Measurements from ENCODE around the gene UCKL1.
A peak's percentile ranks its signal among the peaks of the same experiment; 100 is the strongest.
"Not testable (repeated sequence)": the region's sequence is repeated elsewhere in the genome, so short reads cannot be mapped to it uniquely, and the experiment has no call there.

Gene UCKL1

DNA sequence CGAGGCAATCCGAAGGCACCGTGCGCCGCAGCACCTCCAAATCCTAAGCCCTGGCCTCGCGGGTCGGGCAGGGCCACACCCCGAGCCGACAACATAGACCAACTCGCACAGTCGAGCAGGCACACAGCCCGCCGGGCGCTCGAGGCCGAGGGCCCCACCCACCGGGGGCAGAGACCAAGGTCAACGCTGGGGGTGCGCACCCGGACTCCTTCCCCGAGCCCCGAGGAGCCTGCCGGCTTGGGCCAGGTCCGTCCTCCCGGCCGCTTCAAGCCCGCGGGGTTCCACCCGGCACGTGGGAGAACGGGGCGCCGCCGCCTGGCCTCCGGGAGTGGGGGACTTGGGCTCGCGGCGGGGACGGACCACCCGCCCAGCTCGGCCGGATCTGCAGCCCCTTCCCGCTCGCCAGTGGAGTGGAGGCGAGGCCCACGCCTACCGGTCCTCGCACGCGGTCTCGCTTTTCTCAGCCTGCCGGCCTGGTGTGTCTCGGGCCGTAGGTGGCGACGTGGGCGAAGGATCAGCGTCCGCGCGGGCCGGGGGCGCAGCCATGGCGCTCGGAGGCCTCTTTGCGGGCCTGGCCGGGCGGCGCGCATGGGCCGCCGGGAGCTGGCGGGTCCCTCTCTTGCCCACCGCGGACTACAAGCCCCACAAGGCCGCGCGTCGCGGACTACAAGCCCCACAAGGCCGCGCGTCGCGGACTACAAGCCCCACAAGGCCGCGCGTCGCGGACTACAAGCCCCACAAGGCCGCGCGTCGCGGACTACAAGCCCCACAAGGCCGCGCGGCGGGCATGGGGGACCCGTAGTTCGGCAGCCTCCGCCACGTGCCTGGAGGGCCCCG, at the start of gene UCKL1:
UCKL1 (minus strand) TSS at position 590 of the 837 bp plus-strand sequence; CDS start at position 546, 44 bp downstream.
- DNase-seq (ENCODE audit: extremely low read depth in 1 of 2, low read depth in 1 of 2) = peak; percentile 67 to 85

DNA sequence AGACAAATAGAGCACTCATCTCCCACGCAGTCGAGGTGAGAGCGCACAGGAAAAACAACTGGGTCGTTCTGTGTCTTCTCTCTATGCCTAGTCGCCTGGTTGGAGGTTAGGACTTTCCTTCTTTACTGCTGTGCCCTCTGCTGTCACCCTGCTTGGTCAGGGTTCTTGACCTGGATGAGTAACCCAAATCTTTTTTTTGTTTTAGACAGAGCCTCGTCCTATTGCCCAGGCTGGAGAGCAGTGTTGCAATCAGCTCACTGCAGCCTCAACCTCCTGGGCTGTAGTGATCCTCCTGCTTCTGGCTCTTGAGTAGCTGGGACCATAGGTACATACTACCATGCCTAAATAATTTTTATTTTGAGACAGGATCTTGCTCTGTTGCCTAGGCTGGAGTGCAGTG, 49.2 kb upstream of the UCKL1 start:
- no peak for DNase-seq (ENCODE audit: extremely low read depth in 1 of 2, low read depth in 1 of 2)

DNA sequence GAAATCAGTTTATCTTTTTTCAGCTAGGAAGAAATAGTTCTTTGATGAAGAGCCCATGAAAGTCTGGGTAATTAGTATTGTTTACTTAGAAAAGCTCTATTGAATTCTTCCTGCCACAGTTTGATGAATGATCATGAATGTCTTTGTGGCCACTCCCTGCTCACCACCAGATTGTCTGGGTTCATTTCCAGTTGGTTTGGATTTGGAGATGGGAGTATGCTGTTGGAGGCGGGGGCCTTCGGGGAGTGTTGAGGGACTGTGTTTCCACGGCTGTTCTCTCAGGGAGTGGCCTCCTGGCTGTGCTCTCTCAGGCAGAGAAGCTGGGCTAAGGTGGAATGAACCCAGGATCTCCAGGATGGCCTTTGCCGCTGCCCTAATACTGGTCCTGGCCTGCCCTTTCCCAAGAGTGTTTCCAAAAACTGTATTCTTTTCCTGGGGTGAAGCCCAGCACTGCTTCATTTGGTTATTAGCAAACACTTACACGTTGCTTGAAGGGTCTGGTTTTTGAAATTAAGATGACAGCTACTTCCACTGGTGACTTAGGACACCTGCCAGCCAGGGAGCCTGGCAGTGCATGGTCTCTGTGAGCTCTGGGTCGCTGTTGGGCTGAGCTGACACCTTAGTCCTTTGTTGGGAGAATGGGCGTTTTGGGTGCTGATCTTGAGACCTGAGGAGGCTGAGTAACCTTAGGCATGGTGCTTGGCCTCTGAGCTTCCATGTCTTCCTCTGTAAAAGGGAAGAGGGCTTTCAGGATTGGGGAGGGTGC, 47.9 kb upstream of the UCKL1 start:
- no peak for DNase-seq (ENCODE audit: extremely low read depth in 1 of 2, low read depth in 1 of 2)

DNA sequence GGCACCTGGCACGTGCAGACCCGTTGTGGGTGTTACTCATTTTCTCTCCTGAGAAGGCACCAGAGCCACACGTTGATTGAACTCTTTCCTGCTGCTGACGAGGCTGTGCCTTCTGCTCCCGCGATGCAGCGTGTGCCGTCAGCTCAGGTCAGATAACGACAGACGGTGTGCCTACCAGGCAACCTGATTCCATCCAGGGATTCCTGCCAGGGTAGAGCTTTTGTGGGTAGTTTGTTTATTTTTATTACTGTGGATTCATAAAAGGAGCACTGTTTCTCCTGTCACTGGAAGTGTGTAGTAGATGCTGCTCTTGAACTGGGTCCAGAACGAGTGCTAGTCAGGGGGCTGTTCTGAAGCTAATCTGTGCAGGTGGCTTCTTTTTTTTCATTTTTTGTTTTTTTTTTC, 45.4 kb upstream of the UCKL1 start:
- no peak for DNase-seq (ENCODE audit: extremely low read depth in 1 of 2, low read depth in 1 of 2)

DNA sequence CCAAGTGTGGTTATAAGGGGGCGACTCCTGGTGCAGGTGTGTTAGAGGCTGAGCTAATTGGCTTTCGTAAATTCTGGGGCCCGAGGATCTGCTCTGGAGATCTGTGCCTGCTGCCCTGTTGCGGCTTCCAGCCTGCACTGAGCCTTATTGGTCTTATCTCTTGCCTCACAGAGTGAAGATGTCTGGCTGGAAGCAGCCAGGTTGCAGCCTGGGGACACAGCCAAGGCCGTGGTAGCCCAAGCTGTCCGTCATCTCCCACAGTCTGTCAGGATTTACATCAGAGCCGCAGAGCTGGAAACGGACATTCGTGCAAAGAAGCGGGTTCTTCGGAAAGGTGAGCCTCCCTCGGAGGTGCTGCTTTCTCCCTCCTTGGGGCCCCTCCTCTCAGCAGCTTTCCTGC, 44.7 kb upstream of the UCKL1 start:
- no peak for DNase-seq (ENCODE audit: extremely low read depth in 1 of 2, low read depth in 1 of 2)

DNA sequence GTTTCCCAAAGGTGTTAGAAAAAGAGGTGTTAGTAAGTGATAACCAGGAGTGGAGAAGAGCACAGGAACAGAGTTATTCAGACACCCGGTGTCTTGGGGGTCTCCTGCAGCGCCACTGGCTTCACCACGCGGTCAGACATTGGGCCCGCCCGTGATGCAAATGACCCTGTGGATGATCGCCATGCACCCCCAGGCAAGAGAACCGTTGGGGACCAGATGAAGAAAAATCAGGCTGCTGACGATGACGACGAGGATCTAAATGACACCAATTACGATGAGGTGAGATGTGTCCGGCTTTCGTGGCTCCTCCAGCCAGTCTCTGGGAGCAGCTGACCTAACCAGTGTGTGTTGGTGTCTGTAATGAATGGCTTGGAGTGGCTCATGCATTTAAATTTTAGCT, 26.7 kb upstream of the UCKL1 start:
- DNase-seq (ENCODE audit: extremely low read depth in 1 of 2, low read depth in 1 of 2) = no peak

DNA sequence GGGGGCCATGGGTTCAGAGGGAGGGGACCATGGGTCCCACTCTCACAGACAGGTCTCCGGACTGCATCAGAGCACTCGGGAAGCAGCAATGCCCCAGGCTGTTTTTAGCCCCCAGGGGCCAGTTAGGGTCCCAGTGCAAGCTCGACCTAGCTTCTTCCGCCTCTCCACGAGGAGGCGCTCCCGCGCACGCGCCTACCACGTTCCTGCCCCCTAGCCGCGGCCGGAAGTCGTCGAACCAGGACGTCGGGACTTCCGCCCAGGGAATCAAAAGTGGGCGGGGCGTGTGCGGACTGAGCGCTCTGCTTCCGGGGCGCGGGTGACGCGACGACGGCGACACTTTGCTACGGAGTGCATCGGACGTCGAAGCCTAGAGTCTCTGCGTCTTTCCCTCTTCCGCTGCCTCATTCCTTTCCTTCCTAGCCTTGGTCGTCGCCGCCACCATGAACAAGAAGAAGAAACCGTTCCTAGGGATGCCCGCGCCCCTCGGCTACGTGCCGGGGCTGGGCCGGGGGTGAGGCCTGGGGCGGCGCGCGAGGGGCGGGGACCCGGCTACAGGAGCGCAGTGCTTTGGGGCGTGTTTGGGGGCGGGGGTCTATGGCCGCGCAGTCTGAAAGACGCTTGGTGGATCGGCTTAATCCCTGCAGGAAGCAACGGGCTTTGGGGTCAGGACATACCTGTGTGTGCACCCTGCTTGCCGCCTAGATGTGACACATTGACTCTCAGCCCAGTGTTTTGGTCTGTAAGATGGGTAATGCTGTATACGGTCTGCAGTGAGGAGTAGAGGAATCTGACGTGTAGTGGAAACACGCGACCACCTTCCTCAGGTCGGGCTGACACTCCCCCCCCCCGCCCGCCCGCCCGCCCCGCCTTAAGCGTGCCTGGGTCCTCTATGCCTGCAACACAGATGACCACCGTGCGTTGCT, 24.9 kb upstream of the UCKL1 start, which contains the start of gene PRPF6:
PRPF6 (plus strand) TSS at position 327 of the 923 bp plus-strand sequence; CDS start at position 441, 114 bp downstream.
- DNase-seq (ENCODE audit: extremely low read depth in 1 of 2, low read depth in 1 of 2) = peak; percentile 90 to 93

DNA sequence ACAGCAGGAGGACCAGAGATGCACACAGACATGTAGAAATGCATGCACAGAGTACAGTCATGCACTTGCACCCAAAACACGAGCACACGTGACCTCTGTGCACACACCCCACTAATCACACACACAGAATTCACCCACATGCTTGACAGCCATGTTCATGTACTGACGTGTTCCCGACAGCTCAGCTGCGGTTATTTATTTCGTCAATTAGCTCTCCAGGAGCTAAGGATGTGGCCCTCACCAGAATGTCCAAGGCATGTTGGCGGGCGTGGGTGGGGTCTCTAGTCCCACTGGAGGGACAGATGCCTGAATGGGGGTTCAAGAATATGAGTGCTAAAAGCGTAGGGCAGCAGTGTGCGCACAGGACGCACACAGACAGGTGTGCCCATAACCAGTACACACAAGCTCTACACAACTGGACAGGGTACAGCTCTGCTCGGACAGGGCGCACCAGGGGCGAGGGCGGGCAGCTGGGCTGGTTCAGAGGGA, 24.1 kb upstream of the UCKL1 start:
- DNase-seq (ENCODE audit: extremely low read depth in 1 of 2, low read depth in 1 of 2) = no peak

DNA sequence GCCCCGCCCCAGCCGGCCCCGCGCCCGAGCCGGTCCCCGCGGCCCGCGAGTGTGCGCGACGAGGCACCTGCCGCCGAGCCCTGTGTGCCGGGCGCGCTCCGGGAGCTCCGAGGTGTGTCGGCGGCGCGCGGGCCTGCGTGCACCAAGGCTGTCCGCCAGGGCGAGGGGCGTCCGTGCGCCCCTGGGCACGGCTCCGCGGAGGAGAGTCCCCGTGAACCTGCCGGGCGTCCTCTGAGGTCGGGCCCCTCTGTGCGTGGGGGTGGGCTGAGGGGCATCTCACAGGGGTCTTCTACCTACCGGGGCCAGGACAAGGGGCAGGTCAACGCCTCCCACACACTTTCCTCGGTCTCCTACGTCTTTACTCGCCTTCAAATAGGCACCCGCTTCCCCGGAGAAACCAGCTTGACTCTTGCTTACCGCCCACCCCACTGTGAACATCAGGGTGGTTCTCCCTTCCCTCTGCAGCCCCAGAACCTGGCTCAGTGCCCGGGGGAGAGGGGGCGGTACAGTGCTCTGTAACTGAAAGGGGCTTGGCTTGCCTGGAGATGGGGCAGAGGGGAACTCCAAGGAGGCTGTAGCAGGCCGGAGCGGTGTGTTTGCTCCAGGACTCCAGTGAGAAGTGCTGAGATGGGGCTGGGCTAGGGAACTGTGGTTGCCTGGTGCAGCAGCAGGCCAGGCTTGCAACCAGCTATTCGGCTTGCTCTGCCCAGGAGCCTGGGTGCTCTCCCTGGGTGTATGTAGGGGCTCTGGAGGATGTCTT, 23.5 kb upstream of the UCKL1 start, which contains the start of gene SAMD10:
SAMD10 (minus strand) TSS at position 86 of the 760 bp plus-strand sequence. CDS start 175 bp downstream, outside the sequence.
- peak in 1 of 2 donors; percentile 49 for DNase-seq (ENCODE audit: extremely low read depth in 1 of 2, low read depth in 1 of 2)

DNA sequence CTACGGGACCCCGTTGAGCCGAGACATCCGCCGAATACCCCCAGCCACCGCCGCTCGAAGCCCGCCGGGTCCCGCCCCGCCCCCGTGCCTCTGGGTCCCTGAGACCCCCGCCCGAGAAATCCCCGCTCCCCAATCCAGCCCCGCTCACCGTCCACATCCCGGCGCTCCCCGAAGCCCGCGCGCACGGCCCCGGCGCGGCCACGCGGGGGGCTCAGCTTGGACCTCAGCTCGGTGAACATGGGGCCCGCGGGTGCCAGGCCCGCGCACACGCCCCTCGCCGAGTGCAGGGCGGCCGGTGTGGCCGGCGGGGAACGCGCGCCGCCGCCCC, 23.0 kb upstream of the UCKL1 start:
- no peak for DNase-seq (ENCODE audit: extremely low read depth in 1 of 2, low read depth in 1 of 2)

DNA sequence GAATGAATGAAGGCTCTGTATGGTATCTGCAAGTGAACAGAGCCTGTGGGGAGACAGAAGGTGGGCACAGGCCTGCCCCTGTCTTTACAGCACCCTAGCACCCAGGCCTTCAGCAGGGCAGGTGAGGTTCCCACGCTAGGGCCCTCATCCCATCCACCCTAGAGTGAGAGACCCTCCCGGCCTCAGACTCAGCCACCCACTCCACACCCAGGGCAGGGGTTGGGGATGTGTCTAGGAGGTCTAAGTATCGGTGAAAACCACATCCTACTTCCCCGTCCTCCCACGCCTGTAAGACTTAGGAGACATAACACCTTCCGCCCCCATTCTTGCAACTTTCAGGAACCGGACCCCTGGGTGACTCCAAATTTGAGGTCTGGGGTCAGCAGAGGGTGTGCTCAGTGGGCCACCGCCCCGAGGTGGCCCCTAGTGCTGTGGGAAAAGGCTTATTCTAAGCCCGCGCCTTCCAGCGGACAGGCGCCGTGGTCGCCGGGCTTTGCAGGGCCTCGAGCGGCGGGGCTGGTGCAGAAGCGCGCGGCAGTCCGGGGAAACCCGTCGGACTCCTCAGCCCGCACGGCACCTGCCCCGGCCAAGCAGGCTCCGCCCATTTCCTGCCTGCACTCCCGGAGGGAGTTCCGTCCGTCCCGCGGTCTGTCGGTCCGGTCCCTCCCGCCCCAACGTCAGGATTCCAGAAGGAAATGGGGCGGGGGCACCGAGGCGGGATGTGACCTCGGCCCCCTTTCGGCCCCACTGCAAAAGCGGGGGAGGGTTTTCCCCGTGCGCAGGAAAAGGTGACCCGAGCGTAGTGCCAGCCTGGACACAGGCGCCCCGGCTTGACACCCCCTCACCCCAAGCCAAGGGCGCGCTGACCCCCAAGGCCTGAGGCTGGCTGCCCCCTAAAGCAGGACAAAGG, 22.4 kb upstream of the UCKL1 start:
- DNase-seq (ENCODE audit: extremely low read depth in 1 of 2, low read depth in 1 of 2) = peak in 1 of 2 donors; percentile 36

DNA sequence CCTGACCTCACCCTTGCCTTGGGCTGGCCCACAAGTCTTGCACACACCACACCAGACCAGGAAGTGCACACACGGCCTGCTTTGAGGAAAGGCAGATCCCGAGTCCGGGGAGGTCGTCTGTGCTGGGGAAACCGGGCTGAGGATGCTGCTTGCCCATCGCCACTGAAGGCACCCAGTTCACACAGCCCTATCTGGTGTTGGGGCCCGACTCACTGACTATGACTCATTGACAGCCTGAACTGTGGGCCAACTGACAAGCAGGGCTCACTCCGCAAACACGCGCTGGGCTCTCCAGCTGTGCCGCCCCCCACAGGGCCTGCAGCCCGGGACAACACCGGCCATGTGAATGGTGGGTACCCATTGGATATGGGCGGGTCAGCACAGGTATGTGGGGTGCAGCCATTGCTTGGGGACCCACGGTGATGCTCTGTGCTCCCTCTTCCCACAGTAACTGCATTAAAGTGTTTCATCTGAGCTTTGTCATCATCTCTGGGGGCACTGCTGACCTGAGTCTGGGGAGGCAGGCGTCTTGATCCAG, 21.6 kb upstream of the UCKL1 start:
- DNase-seq (ENCODE audit: extremely low read depth in 1 of 2, low read depth in 1 of 2) = peak in 1 of 2 donors; percentile 37

DNA sequence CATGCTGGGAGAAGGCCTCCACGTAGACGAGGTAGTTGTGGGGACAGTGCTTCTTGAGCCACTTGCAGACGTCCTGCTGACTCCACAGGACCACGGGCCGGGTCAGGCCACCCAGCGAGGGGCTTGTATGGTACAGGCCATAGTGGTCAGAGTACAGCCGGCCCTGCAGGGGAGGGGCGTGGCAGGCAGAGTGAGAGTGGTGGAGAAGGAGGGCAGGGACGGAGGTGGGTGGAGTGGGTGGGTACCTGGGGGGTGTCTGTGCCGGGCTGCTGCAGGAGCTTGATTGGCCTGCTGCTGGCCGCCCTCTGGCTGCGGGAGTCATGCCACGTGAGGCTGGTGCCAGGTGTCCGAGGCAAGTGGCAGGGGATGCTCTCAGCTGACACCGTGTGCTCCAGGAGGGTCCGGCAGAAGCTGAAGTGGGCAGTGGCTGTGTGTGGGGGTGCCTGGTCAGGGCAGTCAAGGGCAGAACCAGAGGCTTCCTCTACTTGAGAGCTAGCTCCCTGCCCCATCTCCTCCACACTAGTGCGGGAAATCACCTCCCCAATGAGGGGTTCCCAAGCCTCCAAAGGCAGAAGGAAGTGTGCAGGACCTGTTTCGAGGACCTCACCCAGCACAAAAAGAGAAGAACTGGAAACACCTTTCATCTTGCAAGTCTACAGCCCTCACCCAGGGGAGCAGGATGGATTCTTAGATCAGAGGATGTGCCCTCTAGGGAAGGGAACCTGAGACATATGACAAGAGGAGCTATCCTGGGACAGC, 20.9 kb upstream of the UCKL1 start:
- DNase-seq (ENCODE audit: extremely low read depth in 1 of 2, low read depth in 1 of 2) = no peak

DNA sequence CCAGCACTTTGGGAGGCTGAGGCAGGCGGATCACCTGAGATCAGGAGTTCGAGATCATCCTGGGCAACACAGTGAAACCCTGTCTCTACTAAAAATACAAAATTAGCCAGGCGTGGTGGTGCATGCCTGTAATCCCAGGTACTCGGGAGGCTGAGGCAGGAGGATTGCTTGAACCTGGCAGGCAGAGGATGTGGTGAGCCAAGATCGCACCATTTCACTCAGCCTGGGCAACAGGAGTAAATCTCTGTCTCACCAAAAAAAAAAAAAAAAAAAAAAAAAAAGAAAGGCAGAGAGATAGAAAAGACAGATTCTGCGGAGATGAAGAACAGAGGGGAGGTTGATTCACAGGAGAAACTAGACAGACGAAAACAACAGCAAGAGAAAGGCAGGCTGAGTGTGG, 20.3 kb upstream of the UCKL1 start:
- DNase-seq (ENCODE audit: extremely low read depth in 1 of 2, low read depth in 1 of 2) = not testable (repeated sequence)

DNA sequence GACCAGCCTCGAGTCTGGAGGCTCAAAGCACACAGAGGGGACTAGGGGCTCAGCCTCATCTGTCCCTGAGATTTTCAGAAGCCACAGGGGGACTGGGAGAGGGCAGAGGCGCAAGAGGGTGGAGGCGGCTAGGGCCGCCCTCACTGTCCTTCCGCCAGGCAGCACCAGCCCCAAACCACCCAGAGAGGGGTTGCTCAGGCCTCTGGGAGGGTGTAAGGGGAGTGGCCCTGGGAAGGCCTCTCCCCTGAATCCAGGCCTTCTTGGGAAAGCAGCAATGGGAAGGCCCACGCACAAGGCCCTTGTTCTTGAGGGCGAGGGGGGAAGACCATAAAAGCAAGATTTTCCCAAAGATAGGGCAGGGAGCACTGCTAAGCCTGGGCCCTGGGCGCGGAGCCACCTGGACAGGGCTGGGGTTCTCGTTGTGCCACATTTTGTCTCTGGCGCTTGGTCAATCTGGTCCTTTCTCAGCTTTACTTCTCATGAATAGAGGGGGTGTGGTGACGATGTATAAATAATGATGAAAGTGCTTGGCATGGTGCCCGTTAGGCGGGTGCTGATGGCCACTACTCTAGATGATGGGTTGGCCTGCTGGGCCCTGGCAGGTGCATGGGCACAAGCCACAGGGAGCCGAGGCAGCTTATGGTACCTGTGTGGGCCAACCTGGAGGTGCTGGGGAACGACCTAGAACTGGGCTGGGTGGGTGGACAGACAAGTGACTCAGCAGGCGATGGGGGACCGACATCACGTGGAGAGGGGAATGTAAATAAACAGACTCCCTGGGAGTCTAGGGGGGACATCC, 18.4 kb upstream of the UCKL1 start:
- DNase-seq (ENCODE audit: extremely low read depth in 1 of 2, low read depth in 1 of 2) = no peak

DNA sequence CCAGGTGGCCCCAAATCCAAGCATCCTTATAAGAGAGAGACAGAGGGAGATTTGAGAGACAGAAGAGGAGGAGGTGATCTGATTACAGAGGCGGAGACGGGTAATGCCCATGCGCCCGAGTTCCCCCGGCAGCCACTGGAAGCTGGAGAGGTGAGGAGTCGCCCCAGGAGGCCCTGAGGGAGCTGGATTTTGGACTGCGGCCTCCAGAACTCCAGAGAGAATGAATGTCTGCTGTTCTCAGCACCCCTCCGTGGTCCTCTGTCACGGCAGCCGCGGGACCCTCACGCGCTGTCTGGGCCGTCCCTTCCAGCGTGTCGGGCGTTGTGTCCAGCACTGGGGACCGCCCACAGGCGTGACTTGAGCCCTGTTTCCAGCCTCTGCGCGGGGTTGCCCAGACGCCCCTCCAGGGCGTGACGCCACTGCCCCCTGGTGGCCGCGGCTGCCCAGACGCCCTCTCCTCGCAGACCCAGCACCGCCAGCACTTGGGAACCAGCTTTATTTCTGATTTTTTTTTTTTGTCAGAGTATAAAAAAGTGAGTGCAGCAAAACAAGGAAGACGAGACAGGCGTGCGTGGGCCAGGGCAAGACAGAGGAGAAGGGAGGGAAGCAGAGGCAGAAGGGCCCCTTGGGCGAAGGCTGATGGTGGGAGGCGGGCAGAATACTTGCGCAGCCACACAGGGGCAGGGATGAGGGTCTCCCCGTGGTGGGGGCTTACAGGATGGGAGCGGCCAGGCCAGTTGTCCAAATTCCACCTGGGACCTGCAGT, 17.6 kb upstream of the UCKL1 start:
- peak in 1 of 2 donors; percentile 76 for DNase-seq (ENCODE audit: extremely low read depth in 1 of 2, low read depth in 1 of 2)

All from activated CD8-positive, alpha-beta memory T cell treated with anti-CD3 and anti-CD28 coated beads for 1 hour (primary cell).